ENCODE data around the gene MED14. TPM values are rescaled to one million over a fixed set of nuclear protein-coding genes. Genes with fewer than 3 reads are reported as not detected.
"Not testable (repeated sequence)": the region's sequence is repeated elsewhere in the genome, so short reads cannot be mapped to it uniquely, and the experiment has no call there.

Gene MED14
- 23.9 TPM for total RNA-seq
- long read RNA-seq, partial matches to known transcripts, result 5 of 10 reads
- long read RNA-seq, other reads (novel, unspliced or antisense), result 5 of 10 reads

- ATAC-seq (ENCODE audit: poor library complexity), result peak; percentile 98
- intact Hi-C loops (cut with DNase I), result no loop called here
- DNase-seq, result peak; percentile 90
Measured at GRCh38 chrX:40735325-40736169, at the start of gene MED14. TSS of gene MED14 (minus strand) at chrX:40735542. CDS start at chrX:40735412, 130 bp downstream.

GRCh38 chrX:40784516-40785151 is 49.3 kb upstream of the MED14 start:
- no peak for ATAC-seq (ENCODE audit: poor library complexity)
- intact Hi-C loops (cut with DNase I), result no loop called here
- no peak for DNase-seq

- ATAC-seq (ENCODE audit: poor library complexity); intact Hi-C loops (cut with DNase I): not testable (repeated sequence)
Measured at GRCh38 chrX:40782644-40783259, 47.4 kb upstream of the MED14 start.

GRCh38 chrX:40780951-40781350 is 45.6 kb upstream of the MED14 start:
- intact Hi-C loops (cut with DNase I), result no loop called here
- DNase-seq (no peak), ATAC-seq (ENCODE audit: poor library complexity) (no peak)

More at GRCh38 chrX:40782644-40783259, 47.4 kb upstream of the MED14 start:
- DNase-seq, result not testable (repeated sequence)

GRCh38 chrX:40780082-40780481 is 44.7 kb upstream of the MED14 start:
- DNase-seq, result no peak
- intact Hi-C loops (cut with DNase I), result no loop called here
- ATAC-seq (ENCODE audit: poor library complexity), result peak; percentile 68

GRCh38 chrX:40778861-40779575 is 43.7 kb upstream of the MED14 start:
- DNase-seq, result no peak
- intact Hi-C loops (cut with DNase I), result no loop called here
- ATAC-seq (ENCODE audit: poor library complexity), result no peak

GRCh38 chrX:40773809-40774208 is 38.5 kb upstream of the MED14 start:
- ATAC-seq (ENCODE audit: poor library complexity), result no peak

GRCh38 chrX:40773188-40773587 is 37.8 kb upstream of the MED14 start:
- DNase-seq (no peak), ATAC-seq (ENCODE audit: poor library complexity) (no peak)
- intact Hi-C loops (cut with DNase I), result no loop called here

More at GRCh38 chrX:40773809-40774208, 38.5 kb upstream of the MED14 start:
- no peak for DNase-seq
- intact Hi-C loops (cut with DNase I), result no loop called here

GRCh38 chrX:40772290-40772689 is 36.9 kb upstream of the MED14 start:
- no peak for ATAC-seq (ENCODE audit: poor library complexity)
- intact Hi-C loops (cut with DNase I), result no loop called here

GRCh38 chrX:40761762-40762161 is 26.4 kb upstream of the MED14 start:
- intact Hi-C loops (cut with DNase I), result no loop called here
- DNase-seq, result no peak
- no peak for ATAC-seq (ENCODE audit: poor library complexity)

More at GRCh38 chrX:40772290-40772689, 36.9 kb upstream of the MED14 start:
- DNase-seq, result no peak

GRCh38 chrX:40759374-40759773 is 24.0 kb upstream of the MED14 start:
- DNase-seq (no peak), ATAC-seq (ENCODE audit: poor library complexity) (no peak)
- intact Hi-C loops (cut with DNase I), result no loop called here

- intact Hi-C loops (cut with DNase I), result no loop called here
- ATAC-seq (ENCODE audit: poor library complexity) (no peak), DNase-seq (no peak)
Measured at GRCh38 chrX:40757058-40757457, 21.7 kb upstream of the MED14 start.

- peak; percentile 62 for DNase-seq
- intact Hi-C loops (cut with DNase I), result no loop called here
- ATAC-seq (ENCODE audit: poor library complexity), result peak; percentile 89
Measured at GRCh38 chrX:40755291-40756249, 20.2 kb upstream of the MED14 start.

GRCh38 chrX:40749681-40750494 is 14.5 kb upstream of the MED14 start:
- DNase-seq (no peak), ATAC-seq (ENCODE audit: poor library complexity) (no peak)
- intact Hi-C loops (cut with DNase I), result no loop called here

- no peak for DNase-seq
- intact Hi-C loops (cut with DNase I), result no loop called here
- ATAC-seq (ENCODE audit: poor library complexity), result no peak
Measured at GRCh38 chrX:40748977-40749376, 13.6 kb upstream of the MED14 start.

- ATAC-seq (ENCODE audit: poor library complexity) (no peak), DNase-seq (no peak)
- intact Hi-C loops (cut with DNase I), result no loop called here
Measured at GRCh38 chrX:40746521-40746920, 11.2 kb upstream of the MED14 start.

GRCh38 chrX:40736170-40736505 is 796 bp upstream of the MED14 start:
- DNase-seq, result no peak
- intact Hi-C loops (cut with DNase I), result no loop called here
- peak; percentile 26 for ATAC-seq (ENCODE audit: poor library complexity)
